Nephron progenitor cell (in vitro differentiated cells): ENCODE results near the gene ANO10.
A peak's percentile ranks its signal among the peaks of the same experiment; 100 is the strongest.

ENCODE experiments used
- DNase-seq: peaks from one replicate; pipeline ENCODE4 v3.0.0; 2021
- H3K27ac Mint-ChIP-seq: 2 replicates; pipeline ENCODE4 v1.8.0; 2021; ENCODE audit warnings: mild to moderate bottlenecking, moderate library complexity, mixed read lengths
- H3K27me3 Mint-ChIP-seq: 2 replicates; pipeline ENCODE4 v1.8.0; 2021; ENCODE audit warnings: mild to moderate bottlenecking, low read depth, mixed read lengths; ENCODE audit not compliant: poor library complexity
- H3K36me3 Mint-ChIP-seq: 2 replicates; pipeline ENCODE4 v1.8.0; 2021; ENCODE audit warnings: low read depth, mixed read lengths
- H3K4me1 Mint-ChIP-seq: 2 replicates; pipeline ENCODE4 v1.8.0; 2021; ENCODE audit warnings: mixed read lengths
- H3K4me3 Mint-ChIP-seq: 2 replicates; pipeline ENCODE4 v1.8.0; 2021; ENCODE audit warnings: mild to moderate bottlenecking, moderate library complexity, mixed read lengths
- H3K9me3 Mint-ChIP-seq: 2 replicates; pipeline ENCODE4 v1.8.0; 2021; ENCODE audit warnings: mild to moderate bottlenecking, moderate library complexity, mixed read lengths
- CTCF ChIP-seq: fragments of 200-600 bp; sonication (generic); IDR thresholded peaks from 2 replicates; pipeline ENCODE4 v1.5.0; 2021; ENCODE audit warnings: antibody characterized with exemption

The ANO10 gene

DNA sequence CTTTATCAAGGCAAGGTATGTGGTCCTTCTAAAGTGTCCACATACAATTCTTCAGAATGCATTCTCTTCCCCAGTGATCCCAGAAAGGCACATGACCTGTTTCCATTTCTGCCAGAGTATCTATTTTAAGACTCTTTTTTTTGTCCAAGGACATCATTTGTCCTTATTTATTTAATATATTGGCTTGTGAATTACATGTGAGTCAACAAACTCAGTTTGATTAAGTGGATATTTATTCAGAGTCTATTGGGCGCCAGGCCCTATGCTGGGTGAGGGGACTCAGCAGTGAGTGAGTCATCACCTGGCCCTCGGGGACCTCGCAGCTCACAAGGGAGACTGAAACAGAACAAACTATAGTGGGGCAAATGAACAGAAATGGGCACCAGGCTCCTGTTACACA is 198.7 kb downstream of the ANO10 start:
- DNase-seq = no peak
- Mint-ChIP-seq H3K4me1 (peaks cover 9% of the 10 kb centered on the region), H3K9me3 (peaks cover 12% of the 10 kb centered on the region), H3K27me3 (no peaks in the 10 kb centered on the region), H3K36me3 (peaks cover 34% of the 10 kb centered on the region), H3K4me3 (no peak overlapping the region), H3K27ac (no peak overlapping the region)
- TF ChIP-seq CTCF = no peak

GRCh38 chr3:43418601-43419272 is 203.1 kb downstream of the ANO10 start:
- H3K27ac Mint-ChIP-seq = peak overlapping the region; percentile 72
- DNase-seq = no peak

DNA sequence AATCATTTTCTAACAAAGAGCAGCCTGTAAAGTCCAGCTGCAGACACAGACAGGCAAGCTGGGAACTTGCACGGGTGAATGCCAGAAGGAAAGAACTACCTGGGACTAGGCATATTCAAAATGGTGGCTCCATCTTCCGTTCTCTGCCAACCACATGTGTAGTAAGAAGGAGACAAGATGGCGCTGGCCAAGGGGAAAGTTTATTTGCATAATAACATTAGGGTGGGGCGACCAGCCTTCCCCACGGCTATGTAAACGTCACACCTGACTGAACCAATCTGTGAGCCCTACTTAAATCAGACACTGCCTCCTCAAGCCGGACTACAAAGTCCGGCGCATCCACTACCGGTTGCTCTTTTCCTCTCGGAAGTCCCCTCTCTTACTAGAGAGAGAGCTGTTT is 204.7 kb downstream of the ANO10 start:
- DNase-seq = no peak
- Mint-ChIP-seq H3K27ac (peak overlapping the region; percentile 7), H3K27me3 (no peaks in the 10 kb centered on the region), H3K4me3 (no peak overlapping the region), H3K9me3 (no peaks in the 10 kb centered on the region), H3K4me1 (peaks cover 31% of the 10 kb centered on the region), H3K36me3 (peaks cover 6% of the 10 kb centered on the region)
- TF ChIP-seq CTCF = no peak

More at GRCh38 chr3:43418601-43419272, 203.1 kb downstream of the ANO10 start:
- H3K9me3 Mint-ChIP-seq = no peaks in the 10 kb centered on the region
- peaks cover 24% of the 10 kb centered on the region for H3K4me1 Mint-ChIP-seq
- peaks cover 12% of the 10 kb centered on the region for H3K36me3 Mint-ChIP-seq
- no peak overlapping the region for H3K4me3 Mint-ChIP-seq
- TF ChIP-seq CTCF = no peak
- H3K27me3 Mint-ChIP-seq = no peaks in the 10 kb centered on the region

GRCh38 chr3:43415088-43415487 is 206.7 kb downstream of the ANO10 start:
- DNase-seq = no peak
- no peak for TF ChIP-seq CTCF
- peaks cover 31% of the 10 kb centered on the region for H3K4me1 Mint-ChIP-seq
- H3K27ac Mint-ChIP-seq = no peak overlapping the region
- no peaks in the 10 kb centered on the region for H3K9me3 Mint-ChIP-seq
- H3K4me3 Mint-ChIP-seq = no peak overlapping the region
- H3K27me3 Mint-ChIP-seq = no peaks in the 10 kb centered on the region
- peaks cover 6% of the 10 kb centered on the region for H3K36me3 Mint-ChIP-seq

- Mint-ChIP-seq H3K27ac (peak overlapping the region; percentile 58), H3K4me1 (peaks cover 28% of the 10 kb centered on the region), H3K27me3 (no peaks in the 10 kb centered on the region), H3K9me3 (no peaks in the 10 kb centered on the region), H3K4me3 (no peak overlapping the region), H3K36me3 (peaks cover 1% of the 10 kb centered on the region)
- TF ChIP-seq CTCF = no peak
- DNase-seq = peak; percentile 15
Measured at GRCh38 chr3:43413676-43414368, 208.0 kb downstream of the ANO10 start.

DNA sequence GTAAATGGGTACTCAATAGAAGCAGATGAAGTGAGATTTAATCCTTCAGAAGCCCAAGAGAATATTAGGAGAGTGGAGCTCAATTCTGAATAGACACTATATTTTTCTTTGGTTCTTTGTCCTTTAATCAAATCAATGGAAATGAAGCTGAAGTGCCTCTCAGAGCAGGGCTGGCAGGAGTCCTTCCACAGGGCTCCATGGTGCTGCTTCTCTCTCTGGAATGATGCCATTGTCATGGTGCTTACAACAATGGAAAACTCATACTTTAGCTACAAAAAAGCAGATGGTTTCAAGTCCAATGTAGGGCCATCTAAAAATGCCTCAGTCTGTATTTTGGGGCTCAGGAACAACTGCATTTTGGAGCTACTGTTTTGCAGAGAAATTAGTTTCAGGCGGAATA is 210.4 kb downstream of the ANO10 start:
- H3K9me3 Mint-ChIP-seq = no peaks in the 10 kb centered on the region
- TF ChIP-seq CTCF = no peak
- H3K27me3 Mint-ChIP-seq = no peaks in the 10 kb centered on the region
- DNase-seq = no peak
- H3K36me3 Mint-ChIP-seq = peaks cover 9% of the 10 kb centered on the region
- H3K27ac Mint-ChIP-seq = no peak overlapping the region
- peaks cover 13% of the 10 kb centered on the region for H3K4me1 Mint-ChIP-seq
- H3K4me3 Mint-ChIP-seq = no peak overlapping the region
